Activated T-helper 1 cell treated with Interleukin-2 at 50 U/mL for 16 hours (primary cell): ENCODE data around the gene KIF14.
"Not testable (repeated sequence)": the region's sequence is repeated elsewhere in the genome, so short reads cannot be mapped to it uniquely, and the experiment has no call there.

Experiments
- DNase-seq: peaks from one replicate; pipeline ENCODE4 v3.0.0-alpha.2; 2020; ENCODE audit warnings: low read depth

KIF14 gene

DNA sequence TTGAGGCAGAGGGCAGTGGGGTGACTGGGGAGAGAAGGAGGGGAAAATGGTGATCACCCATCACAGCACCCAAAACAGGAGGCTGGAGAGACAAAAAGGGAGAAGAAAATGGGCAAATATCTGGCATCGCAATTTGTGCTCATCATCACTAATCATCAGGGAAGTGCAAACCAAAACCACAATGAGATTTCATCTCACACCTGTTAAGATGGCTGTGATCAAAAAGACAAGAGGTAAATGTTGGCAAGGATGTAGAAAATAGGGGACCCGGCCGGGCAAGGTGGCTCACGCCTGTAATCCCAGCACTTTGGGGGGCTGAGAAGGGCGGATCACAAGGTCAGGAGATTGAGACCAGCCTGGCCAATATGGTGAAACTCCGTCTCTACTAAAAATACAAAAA is 74.0 kb downstream of the KIF14 start:
- no peak for DNase-seq

DNA sequence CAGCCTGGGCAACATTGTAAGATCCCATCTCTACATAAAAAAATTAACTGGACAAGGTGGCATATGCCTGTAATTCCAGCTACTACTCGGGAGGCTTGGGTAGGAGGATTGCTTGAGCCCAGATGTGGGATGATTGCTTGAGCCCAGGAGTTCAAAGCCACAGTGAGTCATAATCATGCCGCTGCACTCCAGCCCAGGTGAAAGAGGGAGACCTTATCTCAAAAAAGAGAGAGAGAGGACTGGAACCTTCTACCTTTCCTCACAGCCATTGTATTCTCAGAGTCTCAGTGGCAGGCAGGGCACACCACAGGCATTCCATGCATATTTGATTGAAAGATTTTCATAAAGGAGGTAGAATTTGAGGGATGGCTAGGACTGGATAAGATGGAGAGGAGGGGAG is 78.4 kb downstream of the KIF14 start:
- DNase-seq = no peak

DNA sequence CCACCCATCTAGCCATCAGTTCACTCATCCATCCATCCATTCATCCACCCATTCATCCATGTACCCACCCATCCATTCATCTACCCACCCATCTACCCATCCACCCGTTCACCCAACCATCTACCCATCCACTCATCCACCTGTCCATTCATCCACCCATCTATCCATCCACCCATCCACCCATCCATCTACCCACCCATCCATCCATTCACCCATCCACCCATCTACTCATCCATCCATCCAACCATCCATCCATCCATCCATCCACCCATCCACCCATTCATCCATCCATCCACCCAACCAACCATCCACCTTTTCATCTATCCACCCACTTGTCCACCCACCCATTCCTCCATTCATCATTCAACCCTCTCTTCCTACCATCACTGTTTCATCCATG is 80.3 kb downstream of the KIF14 start:
- DNase-seq = no peak

DNA sequence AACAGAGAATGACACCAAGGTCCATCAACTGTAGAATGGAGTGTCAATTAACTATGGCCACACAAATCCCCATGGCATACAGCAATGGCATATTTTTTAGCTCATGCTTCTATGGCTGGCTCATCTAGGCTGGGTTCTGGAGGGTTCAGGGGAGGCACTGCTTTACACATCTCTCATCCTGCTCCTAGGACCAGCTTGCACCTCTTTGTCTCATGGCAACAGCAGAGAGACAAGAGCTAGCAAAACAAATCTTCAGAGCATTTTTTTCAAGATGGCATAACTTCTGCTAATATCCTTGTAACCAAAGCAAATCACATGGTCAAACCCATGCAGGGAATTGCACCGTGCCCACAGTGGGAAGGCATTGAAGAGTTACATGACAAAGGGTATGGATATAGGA is 82.4 kb downstream of the KIF14 start:
- DNase-seq = no peak

DNA sequence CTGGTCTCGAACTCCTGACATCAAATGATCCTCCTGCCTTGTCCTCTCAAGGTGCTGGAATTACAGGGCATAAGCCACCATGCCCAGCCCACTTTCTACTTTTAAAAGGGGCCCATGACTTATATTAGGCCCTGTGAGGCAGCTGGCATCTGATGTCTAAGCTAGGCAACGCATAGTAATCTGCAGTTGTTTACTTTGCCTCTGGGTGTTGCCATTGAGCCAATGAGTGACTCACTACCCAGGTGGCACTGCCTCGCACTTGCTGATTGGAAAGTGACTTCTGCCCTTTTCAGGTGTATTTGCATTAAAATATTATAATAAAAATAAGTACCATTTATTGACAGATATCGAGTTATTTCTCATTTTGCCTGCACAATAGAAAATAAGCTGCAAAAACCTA is 84.9 kb downstream of the KIF14 start:
- DNase-seq = no peak

DNA sequence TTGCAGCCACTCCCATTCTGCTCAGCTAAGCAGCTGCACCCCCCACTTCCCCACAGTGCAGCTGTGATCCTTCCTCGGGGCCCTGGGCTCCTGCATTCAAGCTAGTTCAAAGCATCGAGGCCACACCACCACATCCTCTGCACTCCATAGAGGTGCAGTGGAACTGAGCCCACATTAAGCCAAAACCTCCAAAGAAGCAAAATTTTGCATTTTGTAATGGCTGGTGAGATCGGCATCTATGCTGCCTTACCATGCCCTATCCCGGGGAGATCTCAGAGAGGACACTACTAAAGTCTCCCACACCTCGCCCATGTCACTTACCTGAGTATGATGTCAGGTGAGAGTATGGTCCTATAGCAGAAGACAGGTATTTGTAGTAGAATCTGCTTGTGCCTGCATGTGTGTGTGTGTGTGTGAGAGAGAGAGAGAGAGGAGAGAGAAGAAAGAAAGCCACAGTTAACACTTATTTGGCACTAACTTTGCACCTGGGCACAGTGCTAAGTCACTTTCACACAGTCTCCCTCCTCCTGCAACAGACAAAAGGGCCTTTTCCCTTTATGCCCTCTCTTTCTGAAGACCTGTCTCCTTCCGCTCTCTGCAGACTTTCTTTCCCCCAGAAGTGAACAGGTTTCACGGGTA is 89.8 kb downstream of the KIF14 start:
- DNase-seq = peak; percentile 34

DNA sequence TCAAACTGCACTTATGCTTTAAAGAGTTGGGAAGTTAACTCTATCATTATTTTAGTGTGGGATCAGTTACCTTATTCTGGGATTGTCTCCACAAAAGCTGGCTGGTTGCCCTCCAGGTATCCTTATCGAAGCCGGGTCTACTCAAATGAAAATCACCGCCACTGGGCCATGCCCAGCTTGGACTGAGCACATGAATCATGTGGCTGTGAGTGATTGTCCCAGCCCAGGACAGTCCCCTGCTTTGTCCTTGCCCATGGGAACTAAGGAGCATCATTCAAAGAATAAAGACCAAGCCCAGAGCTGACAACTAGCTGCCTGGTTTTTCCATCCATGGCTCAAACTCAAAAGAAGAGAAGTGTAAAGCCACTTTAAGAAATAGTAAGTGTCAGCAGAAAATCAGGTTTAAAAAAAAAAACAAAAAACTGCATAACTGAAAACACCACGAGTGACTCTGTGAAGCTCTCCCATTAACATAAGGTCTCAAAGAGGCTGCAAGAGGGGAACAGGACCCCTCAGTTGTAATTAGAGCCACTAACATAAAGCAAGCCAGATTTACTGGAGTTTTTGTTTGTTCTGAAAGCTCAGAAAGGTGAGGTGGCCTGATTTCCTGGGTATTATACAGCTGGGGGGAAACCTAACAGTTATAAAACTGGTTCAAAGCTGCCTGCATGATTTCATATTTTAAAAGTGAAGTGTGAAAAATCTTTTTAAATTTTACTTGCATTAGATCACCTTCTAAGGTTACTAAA is 91.5 kb downstream of the KIF14 start:
- no peak for DNase-seq

DNA sequence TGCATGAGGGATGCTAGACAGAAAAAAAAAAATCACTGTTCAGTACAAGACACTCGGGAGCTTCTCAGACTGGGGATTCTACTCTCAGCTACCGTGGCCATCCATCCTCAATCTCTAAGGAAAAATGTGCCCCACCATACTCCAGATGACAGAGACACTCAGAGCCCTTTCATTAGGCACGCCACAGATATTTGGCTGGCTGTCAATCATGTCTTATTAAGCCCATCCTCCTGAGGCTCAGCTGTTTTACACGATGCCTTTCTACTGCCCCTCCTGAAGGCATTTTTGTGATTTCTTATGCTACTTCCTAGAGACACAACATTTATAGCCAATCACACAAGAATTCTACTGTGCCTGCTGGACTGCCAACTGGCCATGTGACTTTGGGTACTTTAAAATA is 92.9 kb downstream of the KIF14 start:
- no peak for DNase-seq

DNA sequence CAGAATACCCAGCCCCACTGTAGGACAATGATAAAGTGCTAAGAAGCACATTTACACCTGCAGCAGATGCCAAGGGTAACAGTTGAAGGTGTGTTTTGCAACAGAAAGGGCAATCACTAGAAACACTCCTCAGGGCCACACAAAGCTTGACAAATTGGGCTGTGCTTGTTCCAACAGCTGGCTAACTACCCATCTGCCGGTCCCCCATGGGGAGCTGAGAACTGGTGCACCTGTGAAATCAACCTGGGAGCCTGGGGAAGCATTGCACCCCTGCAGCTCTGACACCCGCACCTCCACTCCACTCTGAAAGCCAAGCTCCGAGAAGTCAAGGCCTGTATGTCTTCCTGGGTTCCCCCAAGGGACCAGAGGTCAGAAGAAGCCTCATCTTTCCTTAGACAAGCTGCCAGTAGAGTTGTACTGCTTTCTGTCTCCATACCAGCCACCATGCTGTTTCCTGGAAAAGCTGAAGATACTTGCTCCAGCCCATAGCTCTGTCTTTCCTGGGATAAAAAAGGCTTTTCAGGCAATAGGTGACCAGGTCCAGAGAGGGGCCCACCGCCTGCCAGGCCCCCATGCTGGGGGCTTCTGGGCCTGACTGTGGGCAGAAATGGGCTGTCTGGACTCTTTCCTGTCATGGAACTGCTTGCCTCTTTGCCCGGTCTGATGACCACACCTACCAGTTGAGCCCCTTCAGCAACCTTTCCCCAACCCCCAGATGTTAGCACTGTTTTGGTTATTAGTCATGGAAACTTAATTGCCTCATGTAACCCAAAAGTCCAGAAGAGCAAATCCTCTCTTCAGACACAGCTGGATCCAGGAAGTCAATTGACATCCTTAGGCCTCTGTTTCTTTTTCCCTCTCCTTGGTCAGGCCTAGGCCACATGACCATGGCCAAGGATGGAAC is 93.6 kb downstream of the KIF14 start:
- no peak for DNase-seq

DNA sequence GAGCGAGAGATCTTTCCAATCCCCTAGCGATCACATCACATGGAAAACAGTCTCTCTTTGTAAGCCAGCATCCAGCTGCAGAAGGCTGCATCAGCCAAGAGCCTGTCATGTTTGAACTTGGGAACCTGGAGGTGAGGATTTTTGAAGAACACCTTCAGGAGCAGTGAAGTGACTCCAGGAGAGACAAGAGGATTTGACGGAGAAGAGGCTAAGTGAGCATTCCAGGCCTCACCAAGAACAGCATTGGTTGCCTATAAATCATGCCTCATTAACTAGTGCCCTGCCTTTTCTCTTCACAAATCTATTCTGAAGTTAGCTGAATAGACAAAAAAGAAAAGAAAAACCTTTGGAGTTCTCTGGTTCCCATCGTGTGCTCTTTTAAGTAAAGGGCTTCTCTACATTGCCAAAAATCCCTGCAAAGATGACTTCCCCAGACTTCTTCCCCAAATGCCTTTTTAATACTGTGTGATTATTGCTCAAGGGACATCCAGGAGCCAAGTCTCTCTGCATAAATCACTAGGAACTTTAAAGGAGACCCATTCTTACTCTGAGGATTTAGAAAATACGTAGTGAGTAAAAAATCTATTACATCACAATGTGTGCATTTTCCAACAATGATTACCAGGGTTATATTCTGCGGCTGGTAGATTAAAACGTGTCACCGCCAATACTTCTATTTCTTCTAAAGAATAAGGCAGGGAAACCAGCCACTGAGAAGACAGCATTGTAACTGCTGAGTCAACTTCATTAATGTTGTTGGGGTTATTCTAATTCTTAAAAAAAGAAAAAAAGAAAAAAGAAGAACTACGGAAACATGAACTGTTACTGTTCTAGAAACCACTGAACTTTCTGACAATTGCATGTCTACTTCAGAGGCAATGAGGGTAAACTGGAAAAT is 95.2 kb downstream of the KIF14 start:
- DNase-seq = no peak

DNA sequence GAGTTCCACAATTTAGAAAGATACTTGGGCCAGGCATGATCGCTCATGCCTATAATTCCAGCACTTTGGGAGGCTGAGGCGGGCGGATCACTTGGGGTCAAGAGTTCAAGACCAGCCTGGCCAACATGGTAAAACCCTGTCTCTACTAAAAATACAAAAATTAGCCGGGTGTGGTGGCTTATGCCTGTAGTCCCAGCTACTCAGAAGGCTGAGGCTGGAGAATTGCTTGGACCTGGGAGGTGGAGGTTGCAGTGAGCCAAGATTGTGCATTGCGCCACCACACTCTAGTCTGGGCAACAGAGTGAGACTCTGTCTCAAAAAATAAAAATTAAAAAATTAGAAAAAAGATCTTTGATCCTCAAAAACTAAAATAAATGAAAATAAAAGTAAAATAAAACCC is 96.0 kb downstream of the KIF14 start:
- DNase-seq = not testable (repeated sequence)

DNA sequence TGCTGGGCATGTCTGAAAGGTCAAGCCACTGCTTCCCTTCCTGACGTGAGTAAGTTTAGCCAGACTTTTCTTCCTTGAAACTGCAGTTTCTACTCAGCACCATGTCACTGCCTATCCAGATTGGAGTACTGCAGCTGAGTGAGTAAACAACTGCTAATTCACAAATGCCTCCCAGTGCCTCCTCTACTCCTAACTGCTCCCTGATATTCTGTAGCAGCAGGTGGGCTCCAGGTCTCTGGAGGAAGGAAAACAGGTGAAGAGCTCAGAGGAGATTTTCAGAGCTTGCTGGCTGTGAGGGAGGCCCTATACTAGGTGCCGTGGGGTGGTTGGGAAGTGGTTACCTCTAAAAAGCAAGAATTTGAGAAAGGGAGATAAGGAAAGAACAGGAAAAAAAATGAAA is 96.5 kb downstream of the KIF14 start:
- DNase-seq = no peak

DNA sequence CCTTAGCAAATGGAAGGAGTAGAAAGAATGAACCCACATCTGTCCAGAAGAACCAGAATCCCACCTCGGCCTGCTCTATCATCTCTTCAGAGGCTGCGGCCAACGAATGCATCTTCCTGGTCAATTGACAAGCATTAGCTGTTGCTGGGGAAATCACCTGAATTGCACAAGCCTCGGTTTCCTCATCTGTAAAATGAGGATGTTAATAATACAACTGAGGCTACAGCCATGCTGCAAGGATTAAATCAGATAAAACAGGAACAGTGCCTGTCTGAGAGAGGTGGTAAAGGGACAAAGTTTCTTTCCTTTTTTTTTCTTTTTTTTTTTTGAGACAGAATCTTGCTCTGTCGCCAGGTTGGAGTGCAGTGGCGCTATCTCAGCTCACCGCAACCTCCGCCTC is 99.8 kb downstream of the KIF14 start:
- no peak for DNase-seq

DNA sequence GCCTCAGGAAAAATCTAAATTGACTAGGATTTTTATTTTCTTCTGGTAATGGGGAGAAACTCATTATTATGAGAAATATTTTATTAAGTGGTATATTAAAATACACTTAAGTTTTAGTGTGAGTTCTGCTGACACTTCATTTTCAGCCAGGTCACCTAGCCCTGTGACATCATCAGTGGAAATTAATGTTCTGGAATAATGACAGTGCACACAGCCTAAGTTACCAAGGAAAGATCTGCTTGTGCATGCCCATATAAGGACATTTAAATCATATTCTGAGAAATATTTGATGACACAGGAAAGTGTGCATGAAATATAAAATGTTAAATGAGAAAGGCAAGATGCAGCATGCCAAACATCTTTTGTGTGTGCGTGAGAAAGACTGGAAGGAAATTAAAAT is 102.0 kb downstream of the KIF14 start:
- no peak for DNase-seq

DNA sequence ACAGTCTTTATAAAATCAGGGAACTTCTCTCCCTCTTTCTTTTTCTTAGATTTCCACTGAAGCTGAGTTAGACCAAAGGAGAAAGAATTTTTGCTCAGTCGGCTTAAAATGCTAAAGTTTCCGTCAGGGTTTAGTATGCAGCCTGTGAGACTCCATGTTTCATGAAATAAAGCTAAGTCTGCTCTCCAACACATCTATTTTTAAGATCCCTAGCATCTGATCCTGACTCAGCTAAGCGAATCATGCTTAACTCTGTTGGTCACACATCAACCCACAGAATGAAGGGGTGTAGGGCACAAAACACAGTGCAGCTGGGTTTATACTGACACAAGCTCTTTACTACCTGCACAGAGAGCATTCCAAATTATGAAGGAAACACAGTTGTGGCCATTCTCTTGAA is 108.4 kb downstream of the KIF14 start:
- no peak for DNase-seq

DNA sequence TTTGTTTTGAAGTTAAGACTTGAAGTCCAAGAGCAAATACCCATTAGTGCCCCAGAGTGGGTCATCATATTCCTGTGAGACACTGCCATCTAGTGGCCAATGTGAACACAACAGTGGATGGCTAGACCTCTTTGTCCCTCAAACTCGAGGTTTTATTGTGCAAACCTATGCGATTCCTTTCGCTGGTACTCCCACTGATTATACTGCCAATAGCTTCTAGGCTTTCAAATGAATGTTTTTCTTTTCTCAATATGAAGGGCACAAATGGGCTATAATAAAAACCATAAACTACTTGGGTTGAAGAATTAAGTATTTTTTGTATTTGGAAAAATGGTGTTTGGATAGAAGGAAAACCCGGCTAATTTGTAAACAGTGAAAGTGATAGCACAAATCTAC is 110.3 kb downstream of the KIF14 start:
- DNase-seq = peak; percentile 26

DNA sequence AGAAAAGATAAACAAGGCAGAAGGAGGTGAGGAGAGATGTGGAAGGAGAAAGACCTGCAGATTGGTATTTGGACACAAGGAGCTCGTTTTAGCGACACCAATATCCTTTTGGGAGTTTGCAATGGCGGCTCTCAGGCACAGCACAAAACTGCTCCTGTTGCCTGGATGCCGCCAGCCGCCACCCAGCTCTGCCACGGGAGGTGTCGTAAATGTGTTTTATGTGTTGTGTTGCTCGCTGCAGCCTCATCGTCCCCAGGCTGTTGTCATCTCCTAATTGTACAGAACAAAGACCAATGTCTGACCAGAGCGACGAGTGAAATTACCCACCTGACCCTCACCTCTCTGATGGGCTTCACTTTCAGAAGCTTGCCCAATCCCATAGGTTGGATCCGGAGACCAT is 114.1 kb downstream of the KIF14 start:
- DNase-seq = no peak

DNA sequence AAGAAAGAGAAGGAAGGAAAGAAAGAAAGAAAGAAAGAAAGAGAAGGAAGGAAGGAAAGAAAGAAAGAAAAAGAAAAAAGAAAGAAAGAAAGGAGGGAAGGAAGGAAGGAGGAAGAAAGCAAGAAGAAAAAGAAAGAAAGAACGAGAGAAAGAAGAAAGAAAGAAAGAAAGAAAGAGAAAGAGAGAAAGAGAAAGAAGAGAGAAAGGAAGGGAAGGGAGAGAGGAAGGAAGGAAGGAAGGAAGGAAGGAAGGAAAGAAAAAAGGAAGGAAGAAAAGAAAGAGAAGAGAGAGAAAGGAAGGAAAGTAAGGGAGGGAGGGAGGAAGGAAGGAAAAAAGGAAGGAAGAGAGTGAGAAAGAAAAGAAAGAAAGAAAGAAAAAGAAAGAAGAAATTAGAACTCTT is 115.3 kb downstream of the KIF14 start:
- no peak for DNase-seq
